HUDEP-2 (cell line): ENCODE results near the gene KRTAP5-4.
"Not testable (repeated sequence)": the region's sequence is repeated elsewhere in the genome, so short reads cannot be mapped to it uniquely, and the experiment has no call there.

ENCODE experiments used
- DNase-seq, 76 experiments: peaks; one replicate each; lab custom pipeline; 2025; ENCODE audit not compliant: unreplicated experiment in 76 of 76; lab: John Stamatoyannopoulos, UW

The KRTAP5-4 gene

GRCh38 chr11:1639102-1639620 is 17.2 kb upstream of the KRTAP5-4 start:
- peak in 1 of 76 experiments; percentile 1 for DNase-seq

- DNase-seq, result no peak
Measured at GRCh38 chr11:1638344-1638743, 16.4 kb upstream of the KRTAP5-4 start.

GRCh38 chr11:1637628-1638027 is 15.7 kb upstream of the KRTAP5-4 start:
- no peak for DNase-seq

DNA sequence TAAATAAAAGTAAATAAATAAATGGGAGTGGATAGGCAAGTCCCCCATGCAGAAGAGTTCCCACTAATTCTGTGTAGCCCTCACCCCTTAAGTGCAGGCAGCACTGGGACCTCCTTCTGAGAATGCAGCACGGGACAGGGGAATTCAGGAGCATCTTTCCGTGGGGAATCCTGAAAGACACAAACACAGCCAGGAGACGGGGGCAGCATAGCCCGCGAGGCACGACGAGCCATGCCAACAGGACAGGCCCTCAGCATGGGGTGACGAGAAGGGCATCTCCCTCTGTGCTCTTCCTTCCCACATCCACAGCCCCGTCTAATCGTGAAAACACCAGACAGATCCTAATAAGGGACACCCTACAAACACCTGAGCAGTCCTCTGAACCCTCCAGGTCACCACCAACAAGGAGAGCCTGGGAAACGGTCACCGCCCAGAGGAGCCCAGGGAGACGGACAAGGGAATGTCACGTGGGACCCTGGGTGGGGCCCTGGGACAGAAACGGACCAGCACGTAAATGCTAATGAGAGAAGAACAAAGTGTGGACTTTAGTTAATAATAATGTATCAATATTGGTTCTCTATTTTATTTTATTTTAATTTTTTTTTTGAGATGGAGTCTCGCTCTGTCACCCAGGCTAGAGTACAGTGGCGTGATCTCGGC is 14.5 kb upstream of the KRTAP5-4 start:
- DNase-seq, result no peak

DNA sequence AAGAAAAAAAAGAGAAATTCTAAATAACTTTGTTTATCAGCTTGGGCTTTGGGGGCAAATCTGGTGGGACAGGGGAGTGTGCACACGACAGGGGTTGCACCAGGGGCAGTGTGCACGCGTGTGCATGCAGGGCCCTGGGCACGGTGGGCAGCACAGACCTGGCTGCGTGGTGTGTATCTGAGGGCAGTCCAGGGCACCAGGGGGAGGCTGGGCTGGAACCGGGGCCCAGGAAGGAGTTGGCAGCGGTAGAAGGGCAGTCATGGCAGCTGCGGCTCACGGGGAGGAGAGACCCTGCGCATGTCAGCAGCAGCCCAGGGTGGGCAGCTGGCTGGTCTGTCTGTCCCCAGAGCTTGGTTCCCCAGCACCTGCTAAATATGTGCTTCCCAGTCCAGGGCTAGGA is 11.9 kb upstream of the KRTAP5-4 start:
- no peak for DNase-seq

- no peak for DNase-seq
Measured at GRCh38 chr11:1632053-1632714, 10.2 kb upstream of the KRTAP5-4 start.

DNA sequence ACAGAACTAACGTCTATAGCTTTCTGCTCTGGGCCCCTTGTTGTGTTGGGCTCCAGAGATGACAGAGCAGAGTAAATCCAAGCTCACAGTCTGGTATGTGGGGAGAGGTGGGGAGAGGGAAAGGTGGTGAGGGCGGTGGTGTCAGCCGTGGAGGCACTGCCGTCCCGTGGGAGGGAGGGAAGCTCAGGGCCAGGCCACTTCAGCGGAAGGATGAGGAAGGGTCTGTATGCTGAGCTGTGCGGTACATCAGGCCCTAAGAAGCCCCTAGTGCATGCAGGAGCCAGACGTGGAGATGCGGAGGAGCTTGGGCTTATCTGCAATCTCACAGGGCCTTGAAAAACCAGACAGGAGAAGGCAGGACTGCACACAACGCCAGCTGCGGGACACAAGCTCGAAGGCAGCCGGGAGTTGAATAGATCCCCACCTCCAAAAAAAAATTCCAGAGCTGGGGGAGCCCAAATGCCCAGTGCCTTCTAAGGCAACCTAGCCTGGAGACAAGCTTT is 9.2 kb upstream of the KRTAP5-4 start:
- DNase-seq, result no peak

GRCh38 chr11:1630271-1630670 is 8.3 kb upstream of the KRTAP5-4 start:
- DNase-seq, result no peak

- DNase-seq, result no peak
Measured at GRCh38 chr11:1629326-1630185, 7.6 kb upstream of the KRTAP5-4 start, which contains the start of gene KRTAP5-5. TSS of gene KRTAP5-5 (plus strand) at chr11:1629775. CDS start at chr11:1629841, 66 bp downstream.

- peak in 28 of 76 experiments; percentile 0 to 53 (median 17) for DNase-seq
Measured at GRCh38 chr11:1628506-1629325, 6.8 kb upstream of the KRTAP5-4 start.

DNA sequence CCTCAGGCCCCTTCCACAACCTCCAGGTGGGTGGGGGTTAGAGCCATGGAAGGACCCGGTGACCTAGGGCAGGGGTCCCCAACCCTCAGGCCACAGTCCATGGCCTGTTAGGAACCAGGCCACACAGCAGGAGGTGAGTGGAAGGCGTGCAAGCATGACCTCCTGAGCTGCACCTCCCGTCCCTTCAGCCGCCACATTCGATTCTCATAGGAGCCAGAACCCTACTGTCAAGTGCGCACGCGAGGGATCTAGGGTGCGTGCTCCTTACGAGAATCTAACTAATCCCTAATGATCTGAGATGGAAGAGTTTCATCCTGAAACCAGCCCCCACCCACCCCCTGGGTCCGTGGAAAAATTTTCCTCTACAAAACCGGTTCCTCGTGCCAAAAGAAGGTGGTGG is 3.6 kb upstream of the KRTAP5-4 start:
- no peak for DNase-seq

GRCh38 chr11:1624621-1625020 is 2.7 kb upstream of the KRTAP5-4 start:
- DNase-seq, result no peak

- no peak for DNase-seq
Measured at GRCh38 chr11:1623716-1624115, 1.8 kb upstream of the KRTAP5-4 start.

DNA sequence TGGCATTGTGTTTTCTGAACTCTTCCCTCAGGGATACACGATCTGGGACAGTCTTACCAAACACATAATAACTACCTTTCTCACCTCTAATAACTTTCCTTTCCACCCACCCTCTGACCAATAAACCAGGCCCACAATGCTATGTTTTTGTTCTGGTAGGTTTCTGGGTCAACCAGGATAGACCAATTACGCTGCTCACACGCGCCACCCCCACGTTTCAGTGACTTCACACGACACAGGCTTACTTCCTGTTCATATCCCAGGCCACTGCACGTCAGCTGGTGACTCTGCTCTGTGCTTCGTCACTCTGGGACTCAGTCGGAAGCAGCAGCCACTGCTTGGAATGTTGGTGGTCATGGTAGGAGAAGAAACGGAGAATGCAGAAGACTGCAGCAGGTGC is 2.5 kb downstream of the KRTAP5-4 start:
- DNase-seq, result no peak

- DNase-seq, result no peak
Measured at GRCh38 chr11:1618231-1618630, 3.7 kb downstream of the KRTAP5-4 start.

GRCh38 chr11:1608363-1608762 is 13.6 kb downstream of the KRTAP5-4 start, which contains the start of gene KRTAP5-3:
TSS of gene KRTAP5-3 (minus strand) at chr11:1608463. CDS start at chr11:1608385, 78 bp downstream.
- DNase-seq, result no peak

GRCh38 chr11:1607901-1608300 is 14.0 kb downstream of the KRTAP5-4 start:
- DNase-seq, result not testable (repeated sequence)

- DNase-seq, result not testable (repeated sequence)
Measured at GRCh38 chr11:1607156-1607845, 14.6 kb downstream of the KRTAP5-4 start.

- DNase-seq, result not testable (repeated sequence)
Measured at GRCh38 chr11:1605923-1606322, 16.0 kb downstream of the KRTAP5-4 start.
